Uterus (tissue), 2 donors: Measurements from ENCODE around the gene TBX2.

ENCODE experiments used
- POLR2A ChIP-seq, 2 donors: fragments of 450-650 bp; IDR thresholded peaks; one replicate each; pipeline ENCODE4 v1.6.1; 2016; ENCODE audit warnings: antibody characterized with exemption in 2 of 2, mild to moderate bottlenecking in 1 of 2, moderate library complexity in 1 of 2
- TF ChIP-seq, protein P1 (sequence below), 4 experiments: fragments of 200-600 bp in 2 of 4; fragments of 450-650 bp in 2 of 4; sonication (generic) in 2 of 4; IDR thresholded peaks; one replicate each; pipeline ENCODE4 v1.5.1; 2016 to 2019; ENCODE audit warnings: antibody characterized with exemption in 4 of 4, mild to moderate bottlenecking in 2 of 4, moderate library complexity in 1 of 4

DNA sequence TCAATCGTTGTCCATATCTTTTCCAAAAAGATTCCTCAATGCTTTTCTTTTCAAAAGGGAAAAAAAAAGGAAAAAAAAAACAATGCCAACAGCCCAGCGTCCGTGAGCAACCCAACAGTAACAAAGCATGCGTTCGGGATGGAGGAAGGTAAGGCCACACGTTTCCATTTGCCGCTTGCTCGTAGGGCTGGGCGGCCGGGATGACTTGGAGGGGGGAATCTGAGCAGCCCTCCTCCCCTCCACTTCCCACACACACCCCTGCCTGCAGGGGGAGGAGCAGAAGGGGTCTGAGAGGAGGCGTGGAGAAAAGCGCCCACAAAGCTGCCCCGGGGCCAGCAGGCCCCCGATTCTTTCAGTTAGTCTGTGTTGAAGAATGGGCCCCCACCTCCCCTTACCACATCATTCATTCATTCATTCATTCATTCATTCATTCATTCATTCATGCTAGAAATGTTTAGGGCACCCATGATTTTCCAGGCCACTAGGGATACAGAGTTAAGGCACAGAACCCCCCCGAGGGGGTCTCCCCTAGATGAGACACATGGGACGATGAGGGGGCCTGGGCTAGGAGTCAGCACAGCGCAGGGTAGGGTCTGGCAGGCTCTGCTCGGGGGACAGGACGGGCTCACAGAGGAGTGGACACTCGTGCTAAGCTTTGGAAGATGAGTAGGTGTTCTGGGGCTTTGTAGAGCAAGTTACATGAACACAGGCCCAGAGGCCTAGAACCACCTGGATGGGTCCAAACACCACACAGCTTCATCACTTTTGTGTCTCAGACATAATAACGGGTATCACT, 10.9 kb upstream of the TBX2 start:
- TF ChIP-seq, protein P1, sequence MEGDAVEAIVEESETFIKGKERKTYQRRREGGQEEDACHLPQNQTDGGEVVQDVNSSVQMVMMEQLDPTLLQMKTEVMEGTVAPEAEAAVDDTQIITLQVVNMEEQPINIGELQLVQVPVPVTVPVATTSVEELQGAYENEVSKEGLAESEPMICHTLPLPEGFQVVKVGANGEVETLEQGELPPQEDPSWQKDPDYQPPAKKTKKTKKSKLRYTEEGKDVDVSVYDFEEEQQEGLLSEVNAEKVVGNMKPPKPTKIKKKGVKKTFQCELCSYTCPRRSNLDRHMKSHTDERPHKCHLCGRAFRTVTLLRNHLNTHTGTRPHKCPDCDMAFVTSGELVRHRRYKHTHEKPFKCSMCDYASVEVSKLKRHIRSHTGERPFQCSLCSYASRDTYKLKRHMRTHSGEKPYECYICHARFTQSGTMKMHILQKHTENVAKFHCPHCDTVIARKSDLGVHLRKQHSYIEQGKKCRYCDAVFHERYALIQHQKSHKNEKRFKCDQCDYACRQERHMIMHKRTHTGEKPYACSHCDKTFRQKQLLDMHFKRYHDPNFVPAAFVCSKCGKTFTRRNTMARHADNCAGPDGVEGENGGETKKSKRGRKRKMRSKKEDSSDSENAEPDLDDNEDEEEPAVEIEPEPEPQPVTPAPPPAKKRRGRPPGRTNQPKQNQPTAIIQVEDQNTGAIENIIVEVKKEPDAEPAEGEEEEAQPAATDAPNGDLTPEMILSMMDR (IDR thresholded peaks at IDR 0.05), result no peak
- no peak for TF ChIP-seq POLR2A (IDR thresholded peaks at IDR 0.05)
